HG02610 (cell line): ENCODE data around the gene GLIS1.

ENCODE experiments used
- ATAC-seq: cut with Tn5 transposase; IDR thresholded peaks from one replicate; pipeline ENCODE4 v1.9.1; 2021; ENCODE audit warnings: mild to moderate bottlenecking, moderate library complexity; ENCODE audit not compliant: unreplicated experiment

The GLIS1 gene

GRCh38 chr1:53640701-53641075, 98.3 kb downstream of the GLIS1 start:
- ATAC-seq, result no peak

DNA sequence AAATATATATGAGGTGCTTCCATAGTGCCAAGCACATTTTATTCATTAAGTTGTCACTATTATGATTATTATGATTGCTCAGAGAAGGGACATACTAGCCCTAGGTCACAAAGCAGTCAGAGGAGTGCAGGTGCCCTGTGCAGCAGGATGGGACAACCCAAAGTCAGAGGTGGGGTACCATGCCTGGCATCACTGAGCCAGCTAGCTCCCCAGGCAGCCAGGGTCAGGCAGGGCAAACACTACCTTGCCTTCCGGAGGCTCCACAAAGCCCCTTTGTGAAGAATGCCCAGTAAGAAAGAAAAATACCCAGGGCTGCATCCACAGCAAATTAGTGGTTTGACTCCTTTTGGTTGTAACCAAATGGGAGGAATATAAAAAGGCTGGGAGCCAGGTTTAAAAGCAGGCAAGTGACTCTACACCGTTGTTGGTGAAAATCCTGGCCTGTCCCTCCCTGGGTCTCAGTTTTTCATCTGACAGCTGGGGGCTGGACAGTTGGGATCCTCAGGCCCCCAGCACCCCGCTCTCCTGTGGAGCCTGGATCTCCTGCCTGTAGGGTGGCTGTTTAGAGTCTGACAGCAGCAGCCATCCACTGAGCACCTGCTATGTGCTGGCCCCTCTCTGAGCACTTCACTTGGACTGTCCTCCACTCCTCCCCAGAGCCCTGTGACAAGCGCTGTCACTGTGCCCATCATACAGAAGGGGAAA, 98.8 kb downstream of the GLIS1 start:
- ATAC-seq, result no peak

GRCh38 chr1:53639251-53639763, 99.7 kb downstream of the GLIS1 start:
- no peak for ATAC-seq

GRCh38 chr1:53638360-53639035, 100.5 kb downstream of the GLIS1 start:
- no peak for ATAC-seq

GRCh38 chr1:53637511-53638359, 101.2 kb downstream of the GLIS1 start:
- no peak for ATAC-seq

GRCh38 chr1:53636621-53637171, 102.3 kb downstream of the GLIS1 start:
- no peak for ATAC-seq

DNA sequence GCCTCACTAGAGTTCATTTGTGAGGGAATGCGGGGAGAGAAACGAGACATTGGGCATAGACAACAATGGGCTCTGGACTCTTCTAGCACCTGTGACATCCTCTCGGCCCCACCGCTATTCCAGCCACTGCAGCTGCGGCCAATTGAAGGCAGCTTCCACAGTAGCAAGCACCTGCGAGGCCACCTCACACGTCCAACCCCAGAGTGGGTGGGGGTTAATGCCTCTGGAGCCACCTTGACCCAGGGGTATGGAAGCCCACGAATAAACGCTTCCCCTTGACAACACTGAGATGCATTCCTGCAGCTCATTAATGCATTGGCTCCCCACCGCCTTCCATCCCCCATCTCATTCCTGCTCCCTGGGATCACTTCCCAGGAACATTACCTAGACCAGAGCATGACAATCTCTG, 104.4 kb downstream of the GLIS1 start:
- no peak for ATAC-seq

- ATAC-seq, result no peak
Observed at GRCh38 chr1:53633073-53633704, 105.8 kb downstream of the GLIS1 start.

DNA sequence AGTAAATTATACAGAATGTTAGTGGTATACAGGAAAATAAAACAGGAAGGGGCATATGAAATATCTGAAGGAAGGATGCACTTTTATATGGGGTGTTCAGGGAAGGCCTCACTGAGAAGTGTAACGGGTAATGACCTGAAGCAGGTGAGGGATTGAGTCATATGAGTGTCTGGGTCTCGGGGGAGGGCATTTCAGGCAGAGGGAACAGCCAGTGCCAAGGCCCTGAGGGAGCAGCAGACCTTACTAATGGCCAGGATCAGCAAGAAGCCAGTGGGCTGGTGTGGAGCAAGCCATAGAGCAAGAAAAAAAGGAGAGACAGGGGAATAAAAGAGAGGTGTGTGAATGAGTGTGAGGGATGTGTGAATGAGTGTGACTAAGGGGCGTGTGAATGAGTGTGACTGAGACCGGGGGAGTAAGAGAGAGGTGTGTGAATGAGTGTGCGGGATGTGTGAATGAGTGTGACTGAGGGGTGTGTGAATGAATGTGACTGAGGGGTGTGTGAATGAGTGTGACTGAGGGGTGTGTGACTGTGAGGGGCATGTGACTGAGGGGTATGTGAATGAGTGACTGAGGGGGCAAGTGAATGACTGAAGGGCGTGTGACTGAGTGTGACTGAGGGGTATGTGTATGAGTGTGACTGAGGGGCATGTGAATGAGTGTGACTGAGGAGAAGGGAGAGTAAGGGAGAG, 107.2 kb downstream of the GLIS1 start:
- no peak for ATAC-seq

GRCh38 chr1:53629101-53629691, 109.8 kb downstream of the GLIS1 start:
- no peak for ATAC-seq

DNA sequence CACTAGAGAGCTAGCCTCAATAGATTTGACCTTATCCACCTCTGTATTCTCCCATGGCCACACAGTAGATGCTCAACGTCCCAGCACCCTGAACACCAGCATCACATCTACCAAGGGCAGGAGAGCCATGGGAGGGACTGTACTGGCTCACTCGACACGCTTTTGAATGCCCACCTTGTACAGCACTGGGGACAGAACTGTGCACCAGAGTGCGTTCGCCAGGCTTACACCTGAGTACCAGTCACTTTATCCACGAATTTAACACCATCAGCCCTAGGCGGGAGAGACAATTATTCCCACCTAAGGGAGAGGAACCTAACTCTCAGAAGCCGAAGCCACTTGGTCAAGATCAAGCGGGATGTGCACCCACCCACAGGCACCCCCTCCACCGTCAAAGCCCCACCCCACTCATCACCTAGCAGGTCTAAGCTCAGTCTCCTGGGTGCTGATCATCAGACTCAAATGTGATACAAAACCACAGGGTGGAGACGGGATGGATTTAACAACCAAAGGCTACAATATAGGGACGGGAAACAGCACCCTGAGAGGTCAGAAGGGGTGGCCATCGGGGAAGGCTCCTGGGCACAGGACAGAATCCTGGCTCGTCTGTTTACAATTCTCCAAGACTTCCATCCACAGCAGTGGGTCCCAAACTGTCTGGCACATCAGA, 110.5 kb downstream of the GLIS1 start:
- no peak for ATAC-seq

GRCh38 chr1:53627666-53628065, 111.3 kb downstream of the GLIS1 start:
- no peak for ATAC-seq

GRCh38 chr1:53627031-53627430, 111.9 kb downstream of the GLIS1 start:
- ATAC-seq, result no peak

DNA sequence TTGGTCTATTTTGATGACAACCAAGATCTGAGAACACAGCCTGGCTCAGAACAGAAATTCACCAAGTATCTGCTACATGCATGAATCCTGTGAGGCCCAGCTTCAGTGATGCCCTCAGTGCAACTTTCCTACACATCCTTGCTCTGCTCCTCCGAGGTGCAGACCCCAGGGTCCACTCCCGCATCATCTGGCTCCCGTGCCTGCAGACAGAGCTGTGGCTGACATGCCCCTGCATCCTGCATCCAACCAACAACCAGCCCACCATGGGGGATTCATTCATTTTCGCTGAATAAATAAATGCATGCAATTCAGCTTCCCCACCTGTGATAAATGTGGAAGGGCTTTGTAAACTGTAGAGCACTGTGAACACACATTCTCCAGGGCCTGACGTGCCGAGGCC, 112.3 kb downstream of the GLIS1 start:
- no peak for ATAC-seq

- no peak for ATAC-seq
Observed at GRCh38 chr1:53625766-53626520, 113.0 kb downstream of the GLIS1 start.

DNA sequence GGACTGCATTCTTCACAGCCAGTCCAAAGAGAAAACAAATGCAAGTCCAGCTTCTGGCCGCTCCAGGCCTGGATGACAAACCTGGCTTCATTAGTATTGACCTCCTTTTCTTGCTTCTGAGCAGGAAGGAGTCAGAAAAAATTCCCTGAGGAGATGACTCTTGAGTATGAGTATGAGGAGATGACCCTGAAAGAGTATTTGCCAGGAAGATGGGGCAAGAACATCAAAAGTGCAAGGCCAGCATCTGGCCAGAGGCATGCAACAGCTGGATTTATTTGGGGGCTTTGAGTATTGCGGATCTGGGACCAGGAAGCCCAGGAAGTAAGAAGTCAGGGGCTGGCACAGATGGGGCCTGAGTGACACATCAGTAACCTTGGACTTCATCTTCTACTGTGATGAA, 113.9 kb downstream of the GLIS1 start:
- no peak for ATAC-seq

DNA sequence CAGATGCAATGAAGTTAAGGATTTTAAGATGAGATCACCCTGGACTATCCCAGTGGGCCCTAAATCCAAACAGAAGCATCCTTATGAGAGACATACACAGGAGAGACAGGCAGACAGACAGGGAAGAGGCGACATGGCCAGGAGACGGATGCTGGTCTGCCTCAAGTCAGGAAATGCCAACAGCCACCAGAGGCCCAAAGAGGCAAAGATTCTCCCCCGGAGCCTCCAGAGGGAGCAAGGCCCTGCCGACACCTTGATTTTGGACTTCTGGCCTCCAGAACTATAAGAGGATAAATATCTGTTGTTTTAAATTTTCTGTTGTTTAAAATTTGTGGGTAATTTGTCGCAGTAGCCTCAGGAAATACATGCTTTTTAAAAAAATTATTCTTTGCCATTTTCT, 116.4 kb downstream of the GLIS1 start:
- no peak for ATAC-seq

DNA sequence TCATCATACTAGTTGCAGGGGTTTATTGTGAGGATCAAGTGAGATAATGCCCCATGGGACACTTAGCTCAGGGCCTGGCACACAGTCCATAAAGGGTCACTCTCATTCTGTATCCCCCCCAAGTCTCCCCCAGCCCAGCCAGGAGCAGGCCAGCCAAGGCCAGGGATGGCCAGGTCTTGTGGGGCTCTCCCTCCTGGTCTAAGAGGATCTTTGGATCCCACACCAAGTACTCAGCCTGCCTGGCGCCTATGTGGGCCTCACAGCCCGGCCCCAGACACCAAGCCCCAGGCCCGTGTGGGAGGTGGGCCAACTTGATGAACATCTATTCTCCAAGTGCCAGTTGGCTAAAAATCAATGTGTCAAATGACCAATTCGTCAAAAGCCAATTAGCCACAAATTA, 117.8 kb downstream of the GLIS1 start:
- ATAC-seq, result no peak
